ENCODE data around the gene KLF9. TPM values are rescaled to one million over a fixed set of nuclear protein-coding genes. Genes with fewer than 3 reads are reported as not detected.

The KLF9 gene
- total and polyA plus RNA-seq, 4 donors = 16.0 to 61.5 (median 42.3) TPM

DNA sequence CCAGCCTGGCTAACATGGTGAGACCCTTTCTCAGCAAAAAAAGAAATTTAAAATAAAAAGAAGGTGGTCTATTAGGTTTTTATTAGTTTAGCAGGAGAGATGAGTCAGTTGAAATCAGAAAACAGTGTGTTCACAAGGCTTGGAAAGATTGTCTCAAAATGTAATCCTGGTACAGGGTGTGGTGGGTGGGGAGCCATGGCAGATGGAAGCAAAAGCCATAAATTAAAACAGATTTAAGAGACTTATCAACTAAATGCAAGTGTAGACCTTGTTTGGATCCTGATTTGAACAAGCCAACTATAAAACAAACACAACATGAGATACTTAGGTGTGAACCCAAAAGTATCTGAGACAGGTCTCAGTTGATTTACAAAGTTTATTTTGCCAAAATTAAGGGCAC is 42.8 kb upstream of the KLF9 start:
- no peak for DNase-seq
- H3K27me3 ChIP-seq (ENCODE audit: control insufficient read depth in 3 of 3, insufficient read depth in 3 of 3, low read length in 2 of 3) = no peaks in the 10 kb centered on the region
- H3K36me3 ChIP-seq (ENCODE audit: control insufficient read depth in 4 of 4, insufficient read depth in 4 of 4, low read length in 4 of 4) = no peaks in the 10 kb centered on the region
- TF ChIP-seq, protein P1, sequence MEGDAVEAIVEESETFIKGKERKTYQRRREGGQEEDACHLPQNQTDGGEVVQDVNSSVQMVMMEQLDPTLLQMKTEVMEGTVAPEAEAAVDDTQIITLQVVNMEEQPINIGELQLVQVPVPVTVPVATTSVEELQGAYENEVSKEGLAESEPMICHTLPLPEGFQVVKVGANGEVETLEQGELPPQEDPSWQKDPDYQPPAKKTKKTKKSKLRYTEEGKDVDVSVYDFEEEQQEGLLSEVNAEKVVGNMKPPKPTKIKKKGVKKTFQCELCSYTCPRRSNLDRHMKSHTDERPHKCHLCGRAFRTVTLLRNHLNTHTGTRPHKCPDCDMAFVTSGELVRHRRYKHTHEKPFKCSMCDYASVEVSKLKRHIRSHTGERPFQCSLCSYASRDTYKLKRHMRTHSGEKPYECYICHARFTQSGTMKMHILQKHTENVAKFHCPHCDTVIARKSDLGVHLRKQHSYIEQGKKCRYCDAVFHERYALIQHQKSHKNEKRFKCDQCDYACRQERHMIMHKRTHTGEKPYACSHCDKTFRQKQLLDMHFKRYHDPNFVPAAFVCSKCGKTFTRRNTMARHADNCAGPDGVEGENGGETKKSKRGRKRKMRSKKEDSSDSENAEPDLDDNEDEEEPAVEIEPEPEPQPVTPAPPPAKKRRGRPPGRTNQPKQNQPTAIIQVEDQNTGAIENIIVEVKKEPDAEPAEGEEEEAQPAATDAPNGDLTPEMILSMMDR (IDR thresholded peaks at IDR 0.05; ENCODE audit: control extremely low read depth, extremely low read depth) = no peak
- no peaks in the 10 kb centered on the region for H3K9me3 ChIP-seq (ENCODE audit: control insufficient read depth in 4 of 4, insufficient read depth in 3 of 4, low read length in 3 of 4)
- no peak for ATAC-seq (ENCODE audit: insufficient read depth, low FRiP score)
- H3K27ac ChIP-seq (ENCODE audit: low read depth in 1 of 2, low read length in 1 of 2) = no peak overlapping the region
- H3K9ac ChIP-seq (ENCODE audit: insufficient read depth in 1 of 2, low read length in 2 of 2) = no peak overlapping the region
- no peaks in the 10 kb centered on the region for H3K4me1 ChIP-seq (ENCODE audit: control insufficient read depth in 5 of 5, insufficient read depth in 5 of 5, low read length in 5 of 5)
- H3K4me3 ChIP-seq = no peak overlapping the region

DNA sequence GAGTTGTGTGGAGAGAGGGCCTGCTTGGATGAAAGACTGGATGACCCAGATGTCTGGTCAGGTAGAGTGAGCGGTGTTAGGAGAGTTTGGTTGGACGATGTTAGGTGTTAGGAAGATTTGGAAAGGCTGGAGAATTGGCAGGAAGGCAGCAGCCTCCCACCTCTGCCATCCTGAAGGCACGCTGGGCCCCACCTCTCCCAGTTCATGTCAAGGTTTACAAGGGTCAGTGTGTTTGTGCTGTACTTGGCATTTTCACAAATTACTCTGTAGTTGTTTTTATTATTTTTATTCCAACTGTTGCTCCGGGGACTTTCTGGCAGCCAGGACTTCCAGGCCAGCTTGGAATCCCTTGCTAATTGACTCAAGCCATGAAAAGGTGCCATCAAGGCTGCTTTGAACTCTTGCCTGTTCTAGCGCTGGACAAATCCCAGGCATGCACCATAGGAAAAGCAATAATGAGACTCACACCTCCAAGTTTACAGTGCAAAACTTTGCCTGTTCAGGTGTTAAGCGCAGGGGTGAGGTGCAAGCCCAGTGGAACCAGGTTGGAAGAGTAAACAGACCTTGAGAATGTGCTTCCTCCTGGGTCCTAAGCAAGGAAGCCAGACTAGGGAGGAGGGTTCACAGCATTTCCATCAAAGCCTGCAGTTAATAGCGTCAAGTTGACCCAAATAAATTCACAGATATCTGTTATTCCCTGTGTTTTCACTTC is 41.7 kb upstream of the KLF9 start:
- H3K27ac ChIP-seq (ENCODE audit: low read depth in 1 of 2, low read length in 1 of 2) = no peak overlapping the region
- 76 to 88% methylated on average over 7 of the region's 7 CpGs for WGBS, 2 donors
- TF ChIP-seq, protein P1 (IDR thresholded peaks at IDR 0.05; ENCODE audit: control extremely low read depth, extremely low read depth) = no peak
- no peaks in the 10 kb centered on the region for H3K36me3 ChIP-seq (ENCODE audit: control insufficient read depth in 4 of 4, insufficient read depth in 4 of 4, low read length in 4 of 4)
- ATAC-seq (ENCODE audit: insufficient read depth, low FRiP score) (no peak), DNase-seq (no peak)
- H3K27me3 ChIP-seq (ENCODE audit: control insufficient read depth in 3 of 3, insufficient read depth in 3 of 3, low read length in 2 of 3) = no peaks in the 10 kb centered on the region
- no peak overlapping the region for H3K9ac ChIP-seq (ENCODE audit: insufficient read depth in 1 of 2, low read length in 2 of 2)
- no peaks in the 10 kb centered on the region for H3K9me3 ChIP-seq (ENCODE audit: control insufficient read depth in 4 of 4, insufficient read depth in 3 of 4, low read length in 3 of 4)
- H3K4me3 ChIP-seq = no peak overlapping the region
- H3K4me1 ChIP-seq (ENCODE audit: control insufficient read depth in 5 of 5, insufficient read depth in 5 of 5, low read length in 5 of 5) = no peaks in the 10 kb centered on the region

DNA sequence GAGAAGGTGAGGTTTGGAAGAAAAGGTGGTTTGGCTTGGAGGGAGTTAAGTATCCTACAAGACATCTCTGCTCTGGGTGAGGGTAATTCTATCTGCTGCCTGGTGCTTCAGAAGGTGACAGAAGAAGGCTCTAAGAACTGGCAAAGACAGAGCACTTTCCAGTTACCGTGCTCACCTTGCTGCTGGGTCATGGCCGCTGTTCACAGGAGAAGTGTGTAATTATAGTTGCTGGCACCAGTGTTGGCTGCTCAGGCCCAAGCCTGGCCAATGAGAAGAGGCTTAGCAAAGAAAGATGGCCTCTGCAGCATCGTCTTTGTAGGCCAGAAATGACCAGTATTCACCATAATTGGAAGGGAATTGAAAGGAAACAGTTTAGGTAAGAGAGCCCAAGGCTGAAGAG is 37.9 kb upstream of the KLF9 start:
- H3K9me3 ChIP-seq (ENCODE audit: control insufficient read depth in 4 of 4, insufficient read depth in 3 of 4, low read length in 3 of 4) = peaks cover 0 to 2% (median 0%) of the 10 kb centered on the region in 4 donors
- no peaks in the 10 kb centered on the region for H3K27me3 ChIP-seq (ENCODE audit: control insufficient read depth in 3 of 3, insufficient read depth in 3 of 3, low read length in 2 of 3)
- no peaks in the 10 kb centered on the region for H3K36me3 ChIP-seq (ENCODE audit: control insufficient read depth in 4 of 4, insufficient read depth in 4 of 4, low read length in 4 of 4)
- DNase-seq (no peak), ATAC-seq (ENCODE audit: insufficient read depth, low FRiP score) (no peak)
- H3K4me3 ChIP-seq = no peak overlapping the region
- no peak overlapping the region for H3K27ac ChIP-seq (ENCODE audit: low read depth in 1 of 2, low read length in 1 of 2)
- H3K9ac ChIP-seq (ENCODE audit: insufficient read depth in 1 of 2, low read length in 2 of 2) = no peak overlapping the region
- WGBS, 2 donors = 95 to 96% methylated on average over 3 of the region's 3 CpGs
- TF ChIP-seq, protein P1 (IDR thresholded peaks at IDR 0.05; ENCODE audit: control extremely low read depth, extremely low read depth) = no peak
- H3K4me1 ChIP-seq (ENCODE audit: control insufficient read depth in 5 of 5, insufficient read depth in 5 of 5, low read length in 5 of 5) = no peaks in the 10 kb centered on the region

DNA sequence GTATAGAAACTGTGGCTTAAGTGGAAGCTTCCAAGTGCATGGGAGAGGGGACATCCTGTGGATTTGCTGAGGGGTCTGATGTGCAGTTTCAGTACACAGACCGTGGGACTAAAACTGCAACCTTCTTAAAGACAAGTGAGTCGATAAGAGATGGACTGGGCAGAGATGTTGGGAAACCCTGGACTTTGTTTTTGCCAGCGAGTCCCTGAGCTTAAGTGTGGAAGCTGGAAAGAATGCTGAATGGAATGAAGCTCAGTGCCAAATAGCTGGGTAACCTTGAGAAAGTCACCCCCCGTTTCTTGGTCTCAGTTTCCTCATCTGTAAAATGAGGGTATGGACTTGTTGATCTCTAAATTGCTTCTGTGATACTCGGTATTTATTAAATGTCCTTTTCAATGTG is 37.3 kb upstream of the KLF9 start:
- Histone ChIP-seq H3K9ac (ENCODE audit: insufficient read depth in 1 of 2, low read length in 2 of 2) (no peak overlapping the region), H3K4me1 (ENCODE audit: control insufficient read depth in 5 of 5, insufficient read depth in 5 of 5, low read length in 5 of 5) (no peaks in the 10 kb centered on the region), H3K9me3 (ENCODE audit: control insufficient read depth in 4 of 4, insufficient read depth in 3 of 4, low read length in 3 of 4) (peaks cover 0 to 2% (median 0%) of the 10 kb centered on the region in 4 donors), H3K27ac (ENCODE audit: low read depth in 1 of 2, low read length in 1 of 2) (no peak overlapping the region), H3K27me3 (ENCODE audit: control insufficient read depth in 3 of 3, insufficient read depth in 3 of 3, low read length in 2 of 3) (no peaks in the 10 kb centered on the region), H3K4me3 (no peak overlapping the region), H3K36me3 (ENCODE audit: control insufficient read depth in 4 of 4, insufficient read depth in 4 of 4, low read length in 4 of 4) (no peaks in the 10 kb centered on the region)
- WGBS, 2 donors = 91 to 95% methylated on average over 5 of the region's 5 CpGs
- no peak for ATAC-seq (ENCODE audit: insufficient read depth, low FRiP score)
- TF ChIP-seq, protein P1 (IDR thresholded peaks at IDR 0.05; ENCODE audit: control extremely low read depth, extremely low read depth) = no peak
- DNase-seq = no peak
